Loucy (cell line): Measurements from ENCODE around the gene SYT13.

Source experiments
- H2AFZ ChIP-seq: fragments of 200-600 bp; sonication (generic); 2 replicates; pipeline ENCODE4 v1.6.0; 2016; ENCODE audit warnings: antibody characterized with exemption, mild to moderate bottlenecking, low read length, moderate library complexity
- H3F3A ChIP-seq: fragments of 200-600 bp; 2 replicates; pipeline ENCODE4 v1.6.0; 2016; ENCODE audit warnings: antibody characterized with exemption, low read depth, mild to moderate bottlenecking
- H3K27me3 ChIP-seq: fragments of 200-600 bp; sonication (generic); 2 replicates; pipeline ENCODE4 v1.6.1; 2014; ENCODE audit warnings: low read length, mild to moderate bottlenecking; ENCODE audit not compliant: insufficient read depth, poor library complexity, severe bottlenecking
- H3K36me3 ChIP-seq: fragments of 200-600 bp; sonication (generic); 2 replicates; pipeline ENCODE4 v1.6.1; 2016; ENCODE audit warnings: low read length; ENCODE audit not compliant: insufficient read depth
- H3K4me1 ChIP-seq: fragments of 200-600 bp; sonication (generic); 2 replicates; pipeline ENCODE4 v1.5.1; 2014; ENCODE audit warnings: low read length, mild to moderate bottlenecking; ENCODE audit not compliant: insufficient read depth, poor library complexity, severe bottlenecking
- H3K4me2 ChIP-seq: fragments of 200-600 bp; sonication (generic); 2 replicates; pipeline ENCODE4 v1.6.0; 2014; ENCODE audit warnings: antibody characterized with exemption, low read length, low read depth, mild to moderate bottlenecking; ENCODE audit not compliant: poor library complexity, severe bottlenecking
- H3K4me3 ChIP-seq: fragments of 200-600 bp; sonication (generic); 2 replicates; pipeline ENCODE4 v1.5.1; 2014; ENCODE audit warnings: low read length, mild to moderate bottlenecking, mixed read lengths; ENCODE audit not compliant: poor library complexity, severe bottlenecking
- H3K79me2 ChIP-seq: fragments of 200-600 bp; sonication (generic); 2 replicates; pipeline ENCODE4 v1.6.1; 2014; ENCODE audit warnings: low read length; ENCODE audit not compliant: insufficient read depth
- H3K9ac ChIP-seq: fragments of 200-600 bp; sonication (generic); 2 replicates; pipeline ENCODE4 v1.6.0; 2014; ENCODE audit warnings: mild to moderate bottlenecking, low read depth, low read length, moderate library complexity; ENCODE audit not compliant: poor library complexity, severe bottlenecking
- H3K9me2 ChIP-seq: fragments of 200-600 bp; sonication (generic); replicated peaks from 2 replicates; pipeline ENCODE4 v1.6.1; 2016; ENCODE audit warnings: low read depth, low read length, mixed read lengths
- H3K9me3 ChIP-seq: fragments of 200-600 bp; sonication (generic); 2 replicates; pipeline ENCODE4 v1.6.1; 2014; ENCODE audit warnings: mild to moderate bottlenecking, antibody characterized with exemption, low read length, low read depth; ENCODE audit not compliant: insufficient read depth
- H4K20me1 ChIP-seq: fragments of 200-600 bp; sonication (generic); 2 replicates; pipeline ENCODE4 v1.6.0; 2014; ENCODE audit warnings: antibody characterized with exemption, low read length, mild to moderate bottlenecking; ENCODE audit not compliant: insufficient read depth, poor library complexity, severe bottlenecking
- EZH2phosphoT487 ChIP-seq: fragments of 200-600 bp; IDR thresholded peaks from 2 replicates; pipeline ENCODE4 v1.6.1; 2018; ENCODE audit warnings: antibody characterized with exemption, mild to moderate bottlenecking, moderate library complexity, borderline replicate concordance
- TF ChIP-seq, protein P1 (sequence below): fragments of 200-600 bp; sonication (generic); conservative IDR thresholded peaks from 2 replicates; pipeline ENCODE4 v1.5.1; 2014; ENCODE audit warnings: mild to moderate bottlenecking, antibody characterized with exemption, low read length

The SYT13 gene

DNA sequence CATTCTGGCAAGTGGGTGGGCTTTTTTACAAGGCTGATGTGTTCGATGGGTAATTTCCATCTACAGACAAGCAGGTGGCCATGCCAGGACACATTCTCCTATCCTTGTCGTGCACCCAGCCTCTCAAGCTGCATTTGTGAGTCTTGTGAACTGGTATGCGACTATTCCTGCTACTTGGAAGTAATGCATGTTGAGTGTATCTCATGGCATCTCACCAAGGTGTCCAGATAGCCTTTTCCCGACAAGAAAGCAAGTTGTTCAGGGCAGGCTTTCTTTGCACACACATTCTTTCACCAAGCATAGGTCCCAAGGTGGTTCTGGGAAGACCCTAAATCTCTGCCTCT lies 18.8 kb upstream of the SYT13 start:
- H3K4me1 ChIP-seq = peaks cover 38% of the 10 kb centered on the region
- H3K9me2 ChIP-seq = no peaks in the 10 kb centered on the region
- H3K4me3 ChIP-seq = no peak overlapping the region
- no peaks in the 10 kb centered on the region for H3K9me3 ChIP-seq
- H3K79me2 ChIP-seq = no peaks in the 10 kb centered on the region
- no peak overlapping the region for H3K4me2 ChIP-seq
- TF ChIP-seq, protein P1, sequence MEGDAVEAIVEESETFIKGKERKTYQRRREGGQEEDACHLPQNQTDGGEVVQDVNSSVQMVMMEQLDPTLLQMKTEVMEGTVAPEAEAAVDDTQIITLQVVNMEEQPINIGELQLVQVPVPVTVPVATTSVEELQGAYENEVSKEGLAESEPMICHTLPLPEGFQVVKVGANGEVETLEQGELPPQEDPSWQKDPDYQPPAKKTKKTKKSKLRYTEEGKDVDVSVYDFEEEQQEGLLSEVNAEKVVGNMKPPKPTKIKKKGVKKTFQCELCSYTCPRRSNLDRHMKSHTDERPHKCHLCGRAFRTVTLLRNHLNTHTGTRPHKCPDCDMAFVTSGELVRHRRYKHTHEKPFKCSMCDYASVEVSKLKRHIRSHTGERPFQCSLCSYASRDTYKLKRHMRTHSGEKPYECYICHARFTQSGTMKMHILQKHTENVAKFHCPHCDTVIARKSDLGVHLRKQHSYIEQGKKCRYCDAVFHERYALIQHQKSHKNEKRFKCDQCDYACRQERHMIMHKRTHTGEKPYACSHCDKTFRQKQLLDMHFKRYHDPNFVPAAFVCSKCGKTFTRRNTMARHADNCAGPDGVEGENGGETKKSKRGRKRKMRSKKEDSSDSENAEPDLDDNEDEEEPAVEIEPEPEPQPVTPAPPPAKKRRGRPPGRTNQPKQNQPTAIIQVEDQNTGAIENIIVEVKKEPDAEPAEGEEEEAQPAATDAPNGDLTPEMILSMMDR = no peak
- TF ChIP-seq EZH2phosphoT487 = no peak
- H3K27me3 ChIP-seq = no peaks in the 10 kb centered on the region
- no peaks in the 10 kb centered on the region for H3F3A ChIP-seq
- no peaks in the 10 kb centered on the region for H3K36me3 ChIP-seq
- no peaks in the 10 kb centered on the region for H4K20me1 ChIP-seq
- H2AFZ ChIP-seq = no peak overlapping the region
- H3K9ac ChIP-seq = no peak overlapping the region

DNA sequence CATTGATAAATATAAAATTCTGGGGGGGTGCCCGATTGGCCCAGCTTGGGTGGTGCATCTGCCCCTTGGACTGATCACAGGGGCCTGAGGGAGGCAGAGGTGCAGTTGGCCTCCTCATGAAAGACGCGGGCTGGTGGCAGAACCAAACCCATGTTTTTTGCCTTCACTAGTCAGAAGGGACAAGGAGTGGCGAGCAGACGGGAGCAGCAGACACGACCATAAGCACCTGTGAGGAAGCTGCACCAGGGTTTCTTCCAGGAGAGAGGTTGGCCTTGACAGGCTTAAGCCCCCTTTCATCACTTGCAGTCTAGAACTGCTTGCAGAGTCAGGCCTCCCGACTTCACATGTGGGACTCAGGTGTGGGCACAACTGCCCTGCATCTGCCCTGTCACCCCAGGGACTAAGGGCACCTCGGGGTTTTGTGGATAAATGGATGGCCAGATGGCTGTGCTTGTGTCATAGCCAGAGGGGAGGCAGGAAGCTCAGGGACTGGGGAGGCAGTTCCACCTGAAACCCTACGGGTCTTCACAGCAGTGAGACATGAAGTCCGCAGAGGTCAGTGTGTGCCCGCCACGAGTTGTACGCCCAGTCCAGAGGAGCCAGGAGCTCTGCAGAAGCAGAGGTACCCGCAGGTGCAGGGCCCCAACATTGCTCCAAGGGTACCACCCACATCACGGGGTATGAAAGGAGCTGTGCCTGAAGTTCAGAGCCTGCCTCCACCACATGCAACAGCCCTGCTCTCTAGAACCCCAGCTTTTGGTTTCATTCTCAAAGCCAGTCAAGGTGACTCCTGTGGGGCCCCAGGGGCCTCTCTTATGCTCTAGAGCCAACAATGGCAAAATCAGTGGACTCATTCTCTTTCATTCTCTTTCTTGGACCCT lies 18.2 kb upstream of the SYT13 start:
- H3F3A ChIP-seq = no peaks in the 10 kb centered on the region
- peaks cover 38% of the 10 kb centered on the region for H3K4me1 ChIP-seq
- H4K20me1 ChIP-seq = no peaks in the 10 kb centered on the region
- H3K36me3 ChIP-seq = no peaks in the 10 kb centered on the region
- H2AFZ ChIP-seq = no peak overlapping the region
- no peaks in the 10 kb centered on the region for H3K9me2 ChIP-seq
- TF ChIP-seq, protein P1 = no peak
- TF ChIP-seq EZH2phosphoT487 = no peak
- no peak overlapping the region for H3K9ac ChIP-seq
- H3K27me3 ChIP-seq = no peaks in the 10 kb centered on the region
- H3K4me2 ChIP-seq = no peak overlapping the region
- H3K79me2 ChIP-seq = no peaks in the 10 kb centered on the region
- H3K9me3 ChIP-seq = no peaks in the 10 kb centered on the region
- no peak overlapping the region for H3K4me3 ChIP-seq

DNA sequence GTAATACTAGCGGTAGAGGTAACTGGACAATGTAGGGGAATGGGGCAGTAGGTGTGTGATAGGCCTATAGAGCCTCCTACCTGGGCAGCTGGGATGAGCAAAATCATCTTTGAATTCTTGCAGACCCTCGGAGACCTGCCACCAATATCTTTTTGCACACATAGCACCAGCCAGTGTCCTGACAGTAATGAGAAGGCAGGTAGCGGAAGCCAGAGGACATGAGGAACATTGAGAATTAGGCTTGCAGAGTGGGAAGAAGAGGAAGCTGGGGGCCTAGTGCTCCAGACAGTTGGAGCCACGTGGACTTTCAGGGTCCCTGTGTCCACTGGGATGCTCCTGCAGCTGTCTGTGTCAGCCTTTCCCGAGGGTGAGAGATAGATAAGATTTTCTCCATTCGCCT lies 17.2 kb upstream of the SYT13 start:
- H4K20me1 ChIP-seq = no peaks in the 10 kb centered on the region
- no peak overlapping the region for H3K9ac ChIP-seq
- H3K9me3 ChIP-seq = no peaks in the 10 kb centered on the region
- H3K4me2 ChIP-seq = no peak overlapping the region
- no peaks in the 10 kb centered on the region for H3F3A ChIP-seq
- no peaks in the 10 kb centered on the region for H3K36me3 ChIP-seq
- H3K4me1 ChIP-seq = peaks cover 38% of the 10 kb centered on the region
- no peaks in the 10 kb centered on the region for H3K79me2 ChIP-seq
- TF ChIP-seq EZH2phosphoT487 = no peak
- TF ChIP-seq, protein P1 = no peak
- no peaks in the 10 kb centered on the region for H3K9me2 ChIP-seq
- no peaks in the 10 kb centered on the region for H3K27me3 ChIP-seq
- H3K4me3 ChIP-seq = no peak overlapping the region
- H2AFZ ChIP-seq = no peak overlapping the region
